H9 (cell line): ENCODE results near the gene DNAJC17. TPM values are rescaled to one million over a fixed set of nuclear protein-coding genes. Genes with fewer than 3 reads are reported as not detected.

Experiments
- DNase-seq: peaks from one replicate; pipeline ENCODE4 v3.0.0-alpha.2; 2017
- H2AFZ ChIP-seq: one replicate; pipeline ENCODE4 v1.6.1; 2013; ENCODE audit warnings: mild to moderate bottlenecking, low read length, control low read depth, moderate library complexity
- H2AK5ac ChIP-seq: 2 replicates; pipeline ENCODE4 v1.6.1; 2013; ENCODE audit warnings: low read length, control low read depth, mixed read lengths; ENCODE audit not compliant: insufficient read length
- H2BK120ac ChIP-seq: one replicate; pipeline ENCODE4 v1.6.1; 2013; ENCODE audit warnings: low read depth, mild to moderate bottlenecking, low read length, control low read depth, inconsistent platforms; ENCODE audit not compliant: poor library complexity, severe bottlenecking
- H2BK12ac ChIP-seq: 2 replicates; pipeline ENCODE4 v1.6.1; 2013; ENCODE audit warnings: low read length, control low read depth, mixed read lengths, low read depth; ENCODE audit not compliant: insufficient read length
- H2BK15ac ChIP-seq: 2 replicates; pipeline ENCODE4 v1.6.1; 2013; ENCODE audit warnings: low read depth, low read length, control low read depth
- H2BK20ac ChIP-seq: one replicate; pipeline ENCODE4 v1.6.1; 2013; ENCODE audit warnings: low read depth, mild to moderate bottlenecking, low read length, control low read depth, inconsistent platforms; ENCODE audit not compliant: poor library complexity, severe bottlenecking
- H2BK5ac ChIP-seq: 2 replicates; pipeline ENCODE4 v1.6.1; 2013; ENCODE audit warnings: low read length, control low read depth, mixed read lengths; ENCODE audit not compliant: insufficient read length
- H3K14ac ChIP-seq: 2 replicates; pipeline ENCODE4 v1.6.1; 2013; ENCODE audit warnings: low read length, control low read depth; ENCODE audit not compliant: insufficient read depth
- H3K18ac ChIP-seq: 2 replicates; pipeline ENCODE4 v1.6.1; 2013; ENCODE audit warnings: low read depth, mild to moderate bottlenecking, mixed read lengths, low read length, control low read depth; ENCODE audit not compliant: insufficient read length
- H3K23ac ChIP-seq: 2 replicates; pipeline ENCODE4 v1.6.1; 2013; ENCODE audit warnings: low read length, control low read depth, mixed read lengths, low read depth; ENCODE audit not compliant: insufficient read length
- H3K23me2 ChIP-seq: 2 replicates; pipeline ENCODE4 v1.6.1; 2013; ENCODE audit warnings: low read depth, mild to moderate bottlenecking, mixed read lengths, low read length, control low read depth; ENCODE audit not compliant: insufficient read length, poor library complexity, severe bottlenecking
- H3K27ac ChIP-seq: 2 replicates; pipeline ENCODE4 v1.5.1; 2013; ENCODE audit warnings: low read length, control low read depth, mixed read lengths, low read depth; ENCODE audit not compliant: insufficient read length
- H3K27me3 ChIP-seq: 2 replicates; pipeline ENCODE4 v1.6.1; 2013; ENCODE audit warnings: low read length, control low read depth, inconsistent platforms; ENCODE audit not compliant: insufficient read depth
- H3K4ac ChIP-seq: 2 replicates; pipeline ENCODE4 v1.6.1; 2013; ENCODE audit warnings: low read depth, mild to moderate bottlenecking, control low read depth, inconsistent platforms, low read length, moderate library complexity
- H3K4me1 ChIP-seq: 2 replicates; pipeline ENCODE4 v1.6.1; 2013; ENCODE audit warnings: low read length, control low read depth, inconsistent platforms; ENCODE audit not compliant: insufficient read depth
- H3K4me2 ChIP-seq: 2 replicates; pipeline ENCODE4 v1.6.1; 2013; ENCODE audit warnings: low read length, control low read depth, mixed read lengths; ENCODE audit not compliant: insufficient read length, insufficient read depth
- H3K56ac ChIP-seq: 2 replicates; pipeline ENCODE4 v1.6.1; 2013; ENCODE audit warnings: low read depth, mild to moderate bottlenecking, mixed read lengths, low read length, control low read depth; ENCODE audit not compliant: insufficient read length
- H3K79me1 ChIP-seq: 2 replicates; pipeline ENCODE4 v1.6.1; 2013; ENCODE audit warnings: low read depth, mild to moderate bottlenecking, moderate library complexity, low read length, control low read depth, inconsistent platforms; ENCODE audit not compliant: insufficient read depth, poor library complexity, severe bottlenecking
- H3K79me2 ChIP-seq: 2 replicates; pipeline ENCODE4 v1.6.1; 2013; ENCODE audit warnings: low read length, control low read depth, inconsistent platforms; ENCODE audit not compliant: insufficient read depth
- H3K9ac ChIP-seq: 2 replicates; pipeline ENCODE4 v1.6.1; 2013; ENCODE audit warnings: low read length, control low read depth, mixed read lengths; ENCODE audit not compliant: insufficient read length; ENCODE audit errors: extremely low read depth
- H3K9me3 ChIP-seq: one replicate; pipeline ENCODE4 v1.6.1; 2013; ENCODE audit warnings: low read depth, low read length, inconsistent platforms; ENCODE audit not compliant: control insufficient read depth
- H3T11ph ChIP-seq: one replicate; pipeline ENCODE4 v1.6.1; 2013; ENCODE audit warnings: mild to moderate bottlenecking, low read length, control low read depth, inconsistent platforms
- H4K20me1 ChIP-seq: one replicate; pipeline ENCODE4 v1.6.1; 2013; ENCODE audit not compliant: control insufficient read depth, insufficient read length, insufficient read depth
- H4K5ac ChIP-seq: 2 replicates; pipeline ENCODE4 v1.6.1; 2013; ENCODE audit warnings: low read depth, mild to moderate bottlenecking, mixed read lengths, low read length, control low read depth; ENCODE audit not compliant: insufficient read length
- H4K8ac ChIP-seq: replicated peaks from 2 replicates; pipeline ENCODE4 v1.6.1; 2013; ENCODE audit warnings: low read length, control low read depth, mixed read lengths, low read depth; ENCODE audit not compliant: insufficient read length
- H4K91ac ChIP-seq: 2 replicates; pipeline ENCODE4 v1.6.1; 2013; ENCODE audit warnings: low read depth, mild to moderate bottlenecking, moderate library complexity, mixed read lengths, low read length, control low read depth; ENCODE audit not compliant: insufficient read length
- H3K27ac Mint-ChIP-seq, 3 experiments: 2 replicates in 2 of 3; 3 replicates in 1 of 3; pipeline ENCODE4 v1.8.0; 2020 to 2021; ENCODE audit warnings: mixed read lengths in 3 of 3, mild to moderate bottlenecking in 1 of 3, moderate library complexity in 1 of 3
- H3K27me3 Mint-ChIP-seq: 2 replicates; pipeline ENCODE4 v1.8.0; 2021; ENCODE audit warnings: low read depth, mild to moderate bottlenecking, moderate library complexity, mixed read lengths
- H3K36me3 Mint-ChIP-seq, 3 experiments: 2 replicates in 2 of 3; 3 replicates in 1 of 3; pipeline ENCODE4 v1.8.0; 2020 to 2021; ENCODE audit warnings: low read depth in 3 of 3, mixed read lengths in 3 of 3; ENCODE audit not compliant: insufficient read depth in 1 of 3
- H3K4me1 Mint-ChIP-seq, 2 experiments: 2 replicates each; pipeline ENCODE4 v1.8.0; 2020; ENCODE audit warnings: mixed read lengths in 2 of 2
- H3K4me3 Mint-ChIP-seq, 2 experiments: 2 replicates in 1 of 2; 3 replicates in 1 of 2; pipeline ENCODE4 v1.8.0; 2020 to 2021; ENCODE audit warnings: mild to moderate bottlenecking in 2 of 2, mixed read lengths in 2 of 2, moderate library complexity in 1 of 2
- H3K9me3 Mint-ChIP-seq, 2 experiments: 2 replicates in 1 of 2; 3 replicates in 1 of 2; pipeline ENCODE4 v1.8.0; 2020; ENCODE audit warnings: mild to moderate bottlenecking in 2 of 2, mixed read lengths in 2 of 2, moderate library complexity in 1 of 2
- CTCF ChIP-seq: fragments of 200-600 bp; sonication (generic); conservative IDR thresholded peaks from 3 replicates; pipeline ENCODE4 v1.8.0; 2021; ENCODE audit warnings: antibody characterized with exemption, mild to moderate bottlenecking
- WGBS: extraction: QIAGEN DNeasy Blood & Tissue Kit; methylation state at CpG from one replicate; pipeline ENCODE4 v1.1.7; 2013; ENCODE audit warnings: missing lambda C conversion rate, low lambda C conversion rate, mixed read lengths; ENCODE audit not compliant: insufficient read length; ENCODE audit errors: extremely low coverage; 5-methylcytosine and 5-hydroxymethylcytosine counted together
- total RNA-seq: library from RNA; stranded (reverse); gene quantifications from 2 replicates; pipeline ENCODE4 v1.2.1, GENCODE V29; 2021

DNAJC17 gene
- total RNA-seq, 1 experiment from 2014 or later, result 38.3 TPM

- Histone ChIP-seq H2BK120ac (no peak overlapping the region), H2BK15ac (no peak overlapping the region), H2AFZ (no peak overlapping the region), H3K23ac (no peak overlapping the region), H3T11ph (no peak overlapping the region), H4K8ac (no peak overlapping the region), H2BK5ac (no peak overlapping the region), H3K18ac (no peak overlapping the region), H3K79me2 (no peaks in the 10 kb centered on the region), H2AK5ac (no peak overlapping the region), H3K9ac (no peak overlapping the region), H3K14ac (no peak overlapping the region), H3K4me2 (no peak overlapping the region), H2BK20ac (no peak overlapping the region), H3K27me3 (no peaks in the 10 kb centered on the region), H3K27ac (no peak overlapping the region), H3K56ac (no peak overlapping the region), H4K91ac (no peak overlapping the region), H3K4me1 (peaks cover 18% of the 10 kb centered on the region), H4K5ac (no peak overlapping the region), H3K4ac (no peak overlapping the region), H2BK12ac (no peak overlapping the region), H3K9me3 (no peaks in the 10 kb centered on the region), H3K79me1 (no peaks in the 10 kb centered on the region), H3K23me2 (no peaks in the 10 kb centered on the region), H4K20me1 (no peaks in the 10 kb centered on the region)
- Mint-ChIP-seq H3K27ac (peak overlapping the region; percentile 62 to 93 (median 91); a peak in 6 of 7 replicates), H3K9me3 (no peaks in the 10 kb centered on the region), H3K4me1 (peaks cover 44 to 45% of the 10 kb centered on the region in 2 experiments), H3K36me3 (peaks cover 13 to 54% (median 48%) of the 10 kb centered on the region in 3 experiments; a peak in 6 of 7 replicates), H3K27me3 (no peaks in the 10 kb centered on the region; the same call in 1 of the 2 replicates), H3K4me3 (0 out of 5 replicates have a peak overlapping the region, but pooled peaks of 1 of the 2 experiments have one; percentile 16)
- WGBS, result no CpG with 5 or more reads among the region's 2 CpGs
- no peak for DNase-seq
- peak; percentile 44; the same call in 2 of the 3 replicates for TF ChIP-seq CTCF
These were observed 67.4 kb downstream of the DNAJC17 start for GRCh38 chr15:40739854-40740253.
